Measurements from ENCODE around the gene CYP2A7.

DNA sequence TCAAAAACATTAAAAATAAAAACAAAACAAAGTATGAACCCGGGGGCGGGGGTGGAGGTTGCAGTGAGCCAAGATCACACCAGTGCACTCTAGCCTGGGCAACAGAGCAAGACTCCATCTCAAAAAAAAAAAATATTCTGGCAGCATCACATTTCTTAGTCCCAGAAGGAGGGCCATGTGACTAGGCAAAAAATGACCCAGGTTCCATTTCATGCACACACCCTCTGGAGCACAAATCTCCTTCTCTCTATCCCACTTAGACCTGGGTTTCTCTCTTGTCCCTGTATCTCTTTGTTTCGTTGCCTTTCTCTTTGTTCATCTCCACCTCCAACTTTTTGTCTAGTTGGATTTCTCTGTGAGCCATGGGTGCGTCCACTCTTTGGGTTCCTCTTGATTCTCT lies 6.2 kb upstream of the CYP2A7 start:
- TF ChIP-seq POLR2A (IDR thresholded peaks at IDR 0.05; ENCODE audit: low read depth) (no peak), EP300 (IDR thresholded peaks at IDR 0.05) (no peak), POLR2AphosphoS5 (IDR thresholded peaks at IDR 0.05) (no peak)
- TF ChIP-seq, protein P1, sequence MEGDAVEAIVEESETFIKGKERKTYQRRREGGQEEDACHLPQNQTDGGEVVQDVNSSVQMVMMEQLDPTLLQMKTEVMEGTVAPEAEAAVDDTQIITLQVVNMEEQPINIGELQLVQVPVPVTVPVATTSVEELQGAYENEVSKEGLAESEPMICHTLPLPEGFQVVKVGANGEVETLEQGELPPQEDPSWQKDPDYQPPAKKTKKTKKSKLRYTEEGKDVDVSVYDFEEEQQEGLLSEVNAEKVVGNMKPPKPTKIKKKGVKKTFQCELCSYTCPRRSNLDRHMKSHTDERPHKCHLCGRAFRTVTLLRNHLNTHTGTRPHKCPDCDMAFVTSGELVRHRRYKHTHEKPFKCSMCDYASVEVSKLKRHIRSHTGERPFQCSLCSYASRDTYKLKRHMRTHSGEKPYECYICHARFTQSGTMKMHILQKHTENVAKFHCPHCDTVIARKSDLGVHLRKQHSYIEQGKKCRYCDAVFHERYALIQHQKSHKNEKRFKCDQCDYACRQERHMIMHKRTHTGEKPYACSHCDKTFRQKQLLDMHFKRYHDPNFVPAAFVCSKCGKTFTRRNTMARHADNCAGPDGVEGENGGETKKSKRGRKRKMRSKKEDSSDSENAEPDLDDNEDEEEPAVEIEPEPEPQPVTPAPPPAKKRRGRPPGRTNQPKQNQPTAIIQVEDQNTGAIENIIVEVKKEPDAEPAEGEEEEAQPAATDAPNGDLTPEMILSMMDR (IDR thresholded peaks at IDR 0.05), result no peak

All from esophagus muscularis mucosa (tissue), 4 donors.